ENCODE data around the gene LYPD8. TPM values are rescaled to one million over a fixed set of nuclear protein-coding genes. Genes with fewer than 3 reads are reported as not detected.
A peak's percentile ranks its signal among the peaks of the same experiment; 100 is the strongest.

The LYPD8 gene
- total and polyA plus RNA-seq, 9 of the 15 experiments (the other 6 are each of a cell fraction or from before 2014, with no cell fraction given) = 0.50 to 2.1 (median 1.3) TPM

GRCh38 chr1:248691567-248692155 is 63.9 kb downstream of the LYPD8 start (continued):
- TF ChIP-seq, protein P1, sequence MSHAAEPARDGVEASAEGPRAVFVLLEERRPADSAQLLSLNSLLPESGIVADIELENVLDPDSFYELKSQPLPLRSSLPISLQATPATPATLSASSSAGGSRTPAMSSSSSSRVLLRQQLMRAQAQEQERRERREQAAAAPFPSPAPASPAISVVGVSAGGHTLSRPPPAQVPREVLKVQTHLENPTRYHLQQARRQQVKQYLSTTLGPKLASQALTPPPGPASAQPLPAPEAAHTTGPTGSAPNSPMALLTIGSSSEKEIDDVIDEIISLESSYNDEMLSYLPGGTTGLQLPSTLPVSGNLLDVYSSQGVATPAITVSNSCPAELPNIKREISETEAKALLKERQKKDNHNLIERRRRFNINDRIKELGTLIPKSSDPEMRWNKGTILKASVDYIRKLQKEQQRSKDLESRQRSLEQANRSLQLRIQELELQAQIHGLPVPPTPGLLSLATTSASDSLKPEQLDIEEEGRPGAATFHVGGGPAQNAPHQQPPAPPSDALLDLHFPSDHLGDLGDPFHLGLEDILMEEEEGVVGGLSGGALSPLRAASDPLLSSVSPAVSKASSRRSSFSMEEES (CRISPR knock-in tag; IDR thresholded peaks at IDR 0.05) = peak; percentile 91
- TF ChIP-seq EP400 (IDR thresholded peaks at IDR 0.05) = no peak
- TF ChIP-seq MTA3 (IDR thresholded peaks at IDR 0.05; ENCODE audit: borderline replicate concordance) = no peak
- TF ChIP-seq NRF1 (conservative IDR thresholded peaks at IDR 0.05 in 1 of 2, IDR thresholded peaks at IDR 0.05 in 1 of 2) = peak; percentile 94 to 95
- no peak for TF ChIP-seq BRCA1 (IDR thresholded peaks at IDR 0.05)
- TF ChIP-seq BRCA1 (CRISPR knock-in tag; IDR thresholded peaks at IDR 0.05) = no peak
- no peak for TF ChIP-seq CEBPZ (IDR thresholded peaks at IDR 0.05; ENCODE audit: borderline replicate concordance, low read depth, low read length)
- no peak for TF ChIP-seq SNAPC5 (CRISPR knock-in tag; IDR thresholded peaks at IDR 0.05)
- TF ChIP-seq ZNF766 (CRISPR knock-in tag; conservative IDR thresholded peaks at IDR 0.05) = no peak
- TF ChIP-seq GTF2E2 (tag; IDR thresholded peaks at IDR 0.05) = no peak
- TF ChIP-seq PRMT5 (CRISPR knock-in tag; IDR thresholded peaks at IDR 0.05) = peak; percentile 62; the same call in 1 of the 2 replicates
- TF ChIP-seq KLF10 (CRISPR knock-in tag; IDR thresholded peaks at IDR 0.05) = no peak
- TF ChIP-seq SP1 (CRISPR knock-in tag; IDR thresholded peaks at IDR 0.05) = no peak
- TF ChIP-seq TEAD1 (CRISPR knock-in tag; IDR thresholded peaks at IDR 0.05) = no peak; a peak in 1 of 4 replicates
- no peak for TF ChIP-seq ZFPM2 (CRISPR knock-in tag; IDR thresholded peaks at IDR 0.05)
- TF ChIP-seq, protein P2, sequence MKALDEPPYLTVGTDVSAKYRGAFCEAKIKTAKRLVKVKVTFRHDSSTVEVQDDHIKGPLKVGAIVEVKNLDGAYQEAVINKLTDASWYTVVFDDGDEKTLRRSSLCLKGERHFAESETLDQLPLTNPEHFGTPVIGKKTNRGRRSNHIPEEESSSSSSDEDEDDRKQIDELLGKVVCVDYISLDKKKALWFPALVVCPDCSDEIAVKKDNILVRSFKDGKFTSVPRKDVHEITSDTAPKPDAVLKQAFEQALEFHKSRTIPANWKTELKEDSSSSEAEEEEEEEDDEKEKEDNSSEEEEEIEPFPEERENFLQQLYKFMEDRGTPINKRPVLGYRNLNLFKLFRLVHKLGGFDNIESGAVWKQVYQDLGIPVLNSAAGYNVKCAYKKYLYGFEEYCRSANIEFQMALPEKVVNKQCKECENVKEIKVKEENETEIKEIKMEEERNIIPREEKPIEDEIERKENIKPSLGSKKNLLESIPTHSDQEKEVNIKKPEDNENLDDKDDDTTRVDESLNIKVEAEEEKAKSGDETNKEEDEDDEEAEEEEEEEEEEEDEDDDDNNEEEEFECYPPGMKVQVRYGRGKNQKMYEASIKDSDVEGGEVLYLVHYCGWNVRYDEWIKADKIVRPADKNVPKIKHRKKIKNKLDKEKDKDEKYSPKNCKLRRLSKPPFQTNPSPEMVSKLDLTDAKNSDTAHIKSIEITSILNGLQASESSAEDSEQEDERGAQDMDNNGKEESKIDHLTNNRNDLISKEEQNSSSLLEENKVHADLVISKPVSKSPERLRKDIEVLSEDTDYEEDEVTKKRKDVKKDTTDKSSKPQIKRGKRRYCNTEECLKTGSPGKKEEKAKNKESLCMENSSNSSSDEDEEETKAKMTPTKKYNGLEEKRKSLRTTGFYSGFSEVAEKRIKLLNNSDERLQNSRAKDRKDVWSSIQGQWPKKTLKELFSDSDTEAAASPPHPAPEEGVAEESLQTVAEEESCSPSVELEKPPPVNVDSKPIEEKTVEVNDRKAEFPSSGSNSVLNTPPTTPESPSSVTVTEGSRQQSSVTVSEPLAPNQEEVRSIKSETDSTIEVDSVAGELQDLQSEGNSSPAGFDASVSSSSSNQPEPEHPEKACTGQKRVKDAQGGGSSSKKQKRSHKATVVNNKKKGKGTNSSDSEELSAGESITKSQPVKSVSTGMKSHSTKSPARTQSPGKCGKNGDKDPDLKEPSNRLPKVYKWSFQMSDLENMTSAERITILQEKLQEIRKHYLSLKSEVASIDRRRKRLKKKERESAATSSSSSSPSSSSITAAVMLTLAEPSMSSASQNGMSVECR (CRISPR knock-in tag; IDR thresholded peaks at IDR 0.05) = no peak
- peak; percentile 91 for TF ChIP-seq USF1 (CRISPR knock-in tag; IDR thresholded peaks at IDR 0.05)
- 0 out of 2 replicates have a peak, but pooled peaks have one; percentile 57 for TF ChIP-seq E2F3 (CRISPR knock-in tag; IDR thresholded peaks at IDR 0.05)
- no peak for TF ChIP-seq PHF21A (IDR thresholded peaks at IDR 0.05; ENCODE audit: borderline replicate concordance, low read depth)

All from K562 (cell line).